Lung microvascular endothelial cell (primary cell): Measurements from ENCODE around the gene COX14. TPM values are rescaled to one million over a fixed set of nuclear protein-coding genes. Genes with fewer than 3 reads are reported as not detected.
"Not testable (repeated sequence)": the region's sequence is repeated elsewhere in the genome, so short reads cannot be mapped to it uniquely, and the experiment has no call there.

ENCODE experiments used
- DNase-seq, 2 donors: peaks; one replicate each; pipeline versions ENCODE4 v3.0.0 to v3.0.0-alpha.2; 2010; ENCODE audit warnings: low read depth in 2 of 2
- total RNA-seq: library from RNA; depleted of rRNA; stranded (reverse); fragments of >200 nt; gene quantifications from 2 replicates; pipeline ENCODE4 v1.2.1, GENCODE V29; 2014

COX14 gene
- total RNA-seq, 1 donor from 2014 or later = 72.4 TPM

GRCh38 chr12:50154947-50155346, 42.9 kb downstream of the COX14 start:
- not testable (repeated sequence) for DNase-seq

DNA sequence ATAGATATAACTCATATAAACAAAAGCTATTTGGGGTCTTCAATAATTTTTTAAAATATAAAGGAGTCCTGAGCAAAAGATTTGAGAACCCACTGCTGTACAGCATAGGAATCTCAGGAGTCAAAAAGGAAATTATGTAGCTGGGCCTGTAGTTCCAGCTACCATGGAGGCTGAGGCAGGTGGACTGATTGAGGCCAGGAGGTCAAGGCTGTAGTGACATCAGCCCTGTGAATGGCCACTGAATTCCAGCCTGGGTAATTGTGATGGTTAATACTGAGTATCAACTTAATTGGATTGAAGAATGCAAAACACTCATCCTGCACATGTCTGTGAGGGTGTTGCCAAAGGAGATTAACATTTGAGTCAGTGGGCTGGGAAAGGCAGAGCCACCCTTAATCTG, 44.6 kb downstream of the COX14 start:
- no peak for DNase-seq

- no peak for DNase-seq
Measured at GRCh38 chr12:50157259-50157658, 45.2 kb downstream of the COX14 start.

DNA sequence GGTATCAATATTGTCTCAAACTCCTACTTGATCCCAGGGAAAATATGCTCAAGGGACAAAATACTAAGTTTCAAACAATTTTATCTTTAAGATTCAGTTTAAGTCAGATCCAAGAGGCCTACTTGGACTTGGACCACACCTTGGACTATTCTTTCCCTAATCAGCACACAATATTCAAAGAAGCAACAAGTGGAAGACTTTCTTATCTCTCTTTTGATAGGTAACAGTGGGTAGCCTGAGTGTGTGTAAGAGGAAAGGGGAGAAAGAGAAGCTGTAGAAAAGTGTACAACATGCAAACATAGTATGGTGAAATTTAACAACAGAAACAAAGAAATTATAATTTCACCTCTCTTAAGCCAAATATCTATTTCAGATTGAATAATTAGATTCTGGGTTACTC, 48.6 kb downstream of the COX14 start:
- DNase-seq = no peak

DNA sequence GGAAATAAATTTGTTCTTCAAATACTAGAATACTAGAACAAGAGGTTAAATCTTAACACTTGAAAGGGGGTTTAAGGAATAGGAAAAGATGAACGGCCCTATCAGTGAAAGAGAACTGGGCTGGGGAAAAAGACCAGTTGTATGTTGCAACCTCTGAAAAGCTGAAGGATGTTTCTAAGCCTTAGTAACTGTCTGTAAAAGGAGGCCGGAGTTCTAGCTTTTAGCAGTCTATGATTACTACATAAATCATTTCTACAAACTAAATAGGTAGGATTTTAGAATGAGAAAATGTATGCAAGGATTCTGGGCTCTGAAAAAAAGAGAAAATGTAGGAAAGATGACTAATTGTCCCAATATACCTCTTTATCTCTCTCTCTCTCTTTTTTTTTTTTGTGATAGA, 50.2 kb downstream of the COX14 start:
- no peak for DNase-seq

DNA sequence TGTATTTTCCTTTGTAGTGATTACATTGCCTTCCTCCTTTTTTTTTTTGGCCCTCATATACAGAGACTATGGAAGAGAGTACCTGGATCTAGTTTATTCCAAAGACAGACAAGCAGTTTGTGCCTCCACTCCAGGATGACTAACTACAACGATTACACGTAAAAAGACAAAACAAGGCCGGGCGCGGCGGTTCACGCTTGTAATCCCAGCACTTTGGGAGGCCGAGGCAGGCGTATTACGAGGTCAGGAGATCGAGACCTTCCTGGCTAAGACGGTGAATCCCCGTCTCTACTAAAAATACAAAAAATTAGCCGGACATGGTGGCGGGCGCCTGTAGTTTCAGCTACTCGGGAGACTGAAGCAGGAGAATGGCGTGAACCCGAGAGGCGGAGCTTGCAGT, 52.9 kb downstream of the COX14 start:
- no peak for DNase-seq

GRCh38 chr12:50166799-50167048, 54.7 kb downstream of the COX14 start:
- DNase-seq = no peak

- peak; percentile 98 to 99 for DNase-seq
Measured at GRCh38 chr12:50167049-50167828, 55.2 kb downstream of the COX14 start, which contains the start of gene CERS5. CERS5 (minus strand) TSS chr12:50167369; CDS start chr12:50167297, 72 bp downstream.

Other genes starting within 250 kb of the COX14 start
- not detected in 2 replicates for gene FAIM2, start 208.3 kb upstream of the COX14 start, total RNA-seq
- not detected in 2 replicates for gene AQP2, start 161.5 kb upstream of the COX14 start, total RNA-seq
- gene AQP5, start 150.4 kb upstream of the COX14 start, total RNA-seq = not detected in 2 replicates
- not detected in 2 replicates for gene AQP6, start 139.3 kb upstream of the COX14 start, total RNA-seq
- 5.8 and 23.3 TPM in 2 replicates for gene RACGAP1, start 86.7 kb upstream of the COX14 start, total RNA-seq
- gene ASIC1, start 54.6 kb upstream of the COX14 start, total RNA-seq = under 0.01 TPM in 1 of 2 replicates, not detected in the other
- 41.6 and 41.9 TPM in 2 replicates for gene SMARCD1, start 26.9 kb upstream of the COX14 start, total RNA-seq
- under 0.01 TPM in 1 of 2 replicates, not detected in the other for gene GPD1, start 8.2 kb upstream of the COX14 start, total RNA-seq
- 28.8 and 33.9 TPM in 2 replicates for gene CERS5, start 55.1 kb downstream of the COX14 start, total RNA-seq
- 20.2 and 22.7 TPM in 2 replicates for gene LIMA1, start 171.3 kb downstream of the COX14 start, total RNA-seq